Gastroesophageal sphincter (tissue), 3 donors: ENCODE data around the gene SNAP29.

Experiments used
- CTCF ChIP-seq, 4 experiments: fragments of 200-600 bp in 2 of 4; fragments of 450-650 bp in 2 of 4; sonication (generic) in 1 of 4; IDR thresholded peaks; one replicate each; pipeline ENCODE4 v1.5.1; 2017 to 2019; ENCODE audit warnings: antibody characterized with exemption in 4 of 4, mild to moderate bottlenecking in 2 of 4, moderate library complexity in 2 of 4
- POLR2A ChIP-seq, 2 donors: fragments of 450-650 bp; IDR thresholded peaks; one replicate each; pipeline ENCODE4 v1.6.1; 2017; ENCODE audit warnings: antibody characterized with exemption in 2 of 2, mild to moderate bottlenecking in 2 of 2, moderate library complexity in 1 of 2
- POLR2AphosphoS5 ChIP-seq: sonication (generic); formaldehyde crosslinking; IDR thresholded peaks from one replicate; pipeline ENCODE4 v1.6.1; 2017; ENCODE audit warnings: antibody characterized with exemption

- no peak for TF ChIP-seq POLR2A (IDR thresholded peaks at IDR 0.05)
- TF ChIP-seq CTCF (IDR thresholded peaks at IDR 0.05) = no peak
- TF ChIP-seq POLR2AphosphoS5 = no peak
These were observed 5.5 kb downstream of the SNAP29 start for GRCh38 chr22:20864186-20864908.
